IMR-90 (cell line): ENCODE results near the gene ARHGEF26. TPM values are rescaled to one million over a fixed set of nuclear protein-coding genes. Genes with fewer than 3 reads are reported as not detected.
A peak's percentile ranks its signal among the peaks of the same experiment; 100 is the strongest.

Experiments
- ATAC-seq: fragments of 200-7000 bp; cut with Tn5 transposase; 2 replicates; pipeline ENCODE4 v1.9.1; 2020; ENCODE audit warnings: low read depth, mild to moderate bottlenecking, moderate library complexity
- BruUV-seq: library from RNA; stranded (reverse); fragments of 400-500 nt; replicated peaks from 2 replicates; lab custom pipeline; 2021; lab: Mats Ljungman, UMichigan
- CTCF ChIA-PET: fragments of 300-600 bp; formaldehyde crosslinking; extraction: SDS; loops from one replicate; lab custom pipeline; 2021; ENCODE audit warnings: antibody characterized with exemption; lab: Yijun Ruan, JAX
- POLR2A ChIA-PET: fragments of 300-600 bp; sonication (Branson Sonifier 250); formaldehyde crosslinking; loops from one replicate; lab custom pipeline; 2022; ENCODE audit warnings: antibody characterized with exemption; ENCODE audit not compliant: unreplicated experiment; lab: Charles Lee
- DNase-seq: peaks from one replicate; pipeline ENCODE4 v3.0.0; 2013
- H2AFZ ChIP-seq: replicated peaks from 2 replicates; pipeline ENCODE3; 2013; ENCODE audit warnings: low read length, mild to moderate bottlenecking; ENCODE audit not compliant: poor library complexity
- H2AK5ac ChIP-seq: 2 replicates; pipeline ENCODE4 v1.6.1; 2013; ENCODE audit warnings: low read depth, low read length, inconsistent platforms
- H2AK9ac ChIP-seq: replicated peaks from 2 replicates; pipeline ENCODE3; 2013; ENCODE audit warnings: mild to moderate bottlenecking, low read depth, low read length, moderate library complexity; ENCODE audit not compliant: poor library complexity
- H2BK120ac ChIP-seq: 2 replicates; pipeline ENCODE4 v1.6.1; 2013; ENCODE audit warnings: low read depth, low read length, inconsistent platforms
- H2BK15ac ChIP-seq: 3 replicates; pipeline ENCODE4 v1.6.1; 2013; ENCODE audit warnings: low read depth, low read length, inconsistent platforms
- H2BK20ac ChIP-seq: 2 replicates; pipeline ENCODE4 v1.6.1; 2013; ENCODE audit warnings: low read depth, mild to moderate bottlenecking, inconsistent platforms, low read length, moderate library complexity
- H2BK5ac ChIP-seq: 2 replicates; pipeline ENCODE4 v1.6.1; 2013; ENCODE audit warnings: mild to moderate bottlenecking, low read depth, low read length, inconsistent platforms; ENCODE audit not compliant: poor library complexity, severe bottlenecking
- H3K14ac ChIP-seq: replicated peaks from 2 replicates; pipeline ENCODE4 v1.6.1; 2013; ENCODE audit warnings: low read depth, low read length, inconsistent platforms
- H3K18ac ChIP-seq: 2 replicates; pipeline ENCODE4 v1.6.1; 2013; ENCODE audit warnings: low read depth, low read length, control low read depth
- H3K23ac ChIP-seq: 2 replicates; pipeline ENCODE4 v1.6.1; 2013; ENCODE audit warnings: low read depth, low read length, inconsistent platforms
- H3K27ac ChIP-seq: 2 replicates; pipeline ENCODE4 v1.5.1; 2013; ENCODE audit warnings: mild to moderate bottlenecking, control low read depth, low read length; ENCODE audit not compliant: insufficient read depth
- H3K27me3 ChIP-seq: 2 replicates; pipeline ENCODE4 v1.6.1; 2013; ENCODE audit warnings: low read length; ENCODE audit not compliant: control insufficient read depth, insufficient read depth
- H3K36me3 ChIP-seq: 2 replicates; pipeline ENCODE4 v1.6.1; 2013; ENCODE audit warnings: low read length, mixed read lengths; ENCODE audit not compliant: control insufficient read depth, insufficient read depth
- H3K4ac ChIP-seq: 2 replicates; pipeline ENCODE4 v1.6.1; 2013; ENCODE audit warnings: low read depth, low read length, inconsistent platforms
- H3K4me1 ChIP-seq: 2 replicates; pipeline ENCODE4 v1.6.1; 2013; ENCODE audit warnings: low read length, mixed read lengths; ENCODE audit not compliant: control insufficient read depth, insufficient read depth
- H3K4me2 ChIP-seq: 2 replicates; pipeline ENCODE4 v1.6.1; 2013; ENCODE audit warnings: low read depth, mild to moderate bottlenecking, control low read depth, low read length, moderate library complexity
- H3K4me3 ChIP-seq: 2 replicates; pipeline ENCODE4 v1.5.1; 2013; ENCODE audit warnings: low read depth, mild to moderate bottlenecking, control low read depth, low read length, moderate library complexity; ENCODE audit not compliant: insufficient read depth
- H3K56ac ChIP-seq: 2 replicates; pipeline ENCODE4 v1.6.1; 2013; ENCODE audit warnings: low read length, inconsistent platforms; ENCODE audit not compliant: insufficient read depth; ENCODE audit errors: extremely low read depth
- H3K79me1 ChIP-seq, 2 experiments: 2 replicates each; pipeline ENCODE4 v1.6.1; 2013; ENCODE audit warnings: low read length in 2 of 2, inconsistent platforms in 1 of 2, low read depth in 1 of 2
- H3K9ac ChIP-seq: 2 replicates; pipeline ENCODE4 v1.6.1; 2013; ENCODE audit warnings: low read depth, low read length, control low read depth
- H3K9me1 ChIP-seq: 2 replicates; pipeline ENCODE4 v1.6.1; 2013; ENCODE audit warnings: low read length, inconsistent platforms; ENCODE audit not compliant: insufficient read depth
- H3K9me3 ChIP-seq: 2 replicates; pipeline ENCODE4 v1.6.1; 2013; ENCODE audit warnings: low read length; ENCODE audit not compliant: control insufficient read depth, insufficient read depth
- H4K20me1 ChIP-seq: 2 replicates; pipeline ENCODE4 v1.6.1; 2013; ENCODE audit warnings: low read length, inconsistent platforms; ENCODE audit not compliant: insufficient read depth
- H4K5ac ChIP-seq: 2 replicates; pipeline ENCODE4 v1.6.1; 2013; ENCODE audit warnings: mild to moderate bottlenecking, low read depth, low read length, control low read depth
- H4K8ac ChIP-seq, 2 experiments: 2 replicates each; pipeline ENCODE4 v1.6.1; 2013; ENCODE audit warnings: low read depth in 2 of 2, low read length in 2 of 2, control low read depth in 1 of 2, inconsistent platforms in 1 of 2
- H4K91ac ChIP-seq: 2 replicates; pipeline ENCODE4 v1.6.1; 2013; ENCODE audit warnings: low read depth, low read length, inconsistent platforms; ENCODE audit not compliant: insufficient read depth
- BHLHE40 ChIP-seq: fragments of 150-350 bp; IDR thresholded peaks from 2 replicates; pipeline ENCODE4 v1.6.1; 2016; ENCODE audit warnings: mild to moderate bottlenecking, low read depth, low read length
- CEBPB ChIP-seq: IDR thresholded peaks from 2 replicates; pipeline ENCODE4 v1.6.1; 2012; ENCODE audit warnings: low read depth, low read length, improper control_type of control experiment
- CHD1 ChIP-seq: IDR thresholded peaks from 2 replicates; pipeline ENCODE4 v1.6.1; 2012; ENCODE audit warnings: low read depth, low read length, improper control_type of control experiment
- CTCF ChIP-seq: conservative IDR thresholded peaks from 2 replicates; pipeline ENCODE4 v1.5.1; 2012; ENCODE audit warnings: mild to moderate bottlenecking, low read depth, low read length, improper control_type of control experiment
- ELK1 ChIP-seq: fragments of 150-350 bp; IDR thresholded peaks from 2 replicates; pipeline ENCODE4 v1.6.1; 2016; ENCODE audit warnings: low read depth, mild to moderate bottlenecking, low read length, moderate library complexity, borderline replicate concordance
- FOS ChIP-seq: fragments of 150-350 bp; IDR thresholded peaks from 2 replicates; pipeline ENCODE4 v1.6.1; 2016; ENCODE audit warnings: low read depth, low read length
- MAFK ChIP-seq: IDR thresholded peaks from 2 replicates; pipeline ENCODE4 v1.6.1; 2012; ENCODE audit warnings: low read depth, low read length, improper control_type of control experiment
- MAZ ChIP-seq: IDR thresholded peaks from 2 replicates; pipeline ENCODE4 v1.6.1; 2012; ENCODE audit warnings: low read depth, mild to moderate bottlenecking, low read length, improper control_type of control experiment, moderate library complexity, borderline replicate concordance
- MXI1 ChIP-seq: IDR thresholded peaks from 2 replicates; pipeline ENCODE4 v1.6.1; 2012; ENCODE audit warnings: low read depth, mild to moderate bottlenecking, low read length, moderate library complexity, borderline replicate concordance
- NFE2L2 ChIP-seq: fragments of 150-350 bp; IDR thresholded peaks from 2 replicates; pipeline ENCODE4 v1.6.1; 2016; ENCODE audit warnings: low read depth, mild to moderate bottlenecking, low read length
- POLR2A ChIP-seq: IDR thresholded peaks from 2 replicates; pipeline ENCODE4 v1.6.1; 2012; ENCODE audit warnings: mild to moderate bottlenecking, low read depth, low read length
- RAD21 ChIP-seq: IDR thresholded peaks from 2 replicates; pipeline ENCODE4 v1.6.1; 2012; ENCODE audit warnings: low read length, improper control_type of control experiment
- RCOR1 ChIP-seq: IDR thresholded peaks from 2 replicates; pipeline ENCODE4 v1.6.1; 2012; ENCODE audit warnings: mild to moderate bottlenecking, low read length, improper control_type of control experiment; ENCODE audit not compliant: insufficient replicate concordance
- RFX5 ChIP-seq: IDR thresholded peaks from 2 replicates; pipeline ENCODE4 v1.8.0; 2012; ENCODE audit warnings: low read depth, mild to moderate bottlenecking, low read length, moderate library complexity
- SMC3 ChIP-seq: fragments of 150-350 bp; IDR thresholded peaks from 2 replicates; pipeline ENCODE4 v1.6.1; 2016; ENCODE audit warnings: low read depth, mild to moderate bottlenecking, antibody characterized with exemption, low read length, moderate library complexity
- WGBS, 2 experiments: methylation state at CpG; one replicate each; pipeline versions ENCODE4 v1.1.5 to v1.1.7; 2013; ENCODE audit warnings: missing lambda C conversion rate in 2 of 2; ENCODE audit not compliant: insufficient read length in 1 of 2; ENCODE audit errors: extremely low coverage in 2 of 2; 5-methylcytosine and 5-hydroxymethylcytosine counted together
- dilution Hi-C: fragments of 300-500 bp; cut with HindIII; formaldehyde crosslinking; loops from one replicate; pipeline ENCODE4 v1.14.3; 2018; ENCODE audit warnings: low sequenced_read_pairs; ENCODE audit not compliant: unreplicated experiment
- in situ Hi-C: fragments of 300-500 bp; cut with MboI; formaldehyde crosslinking; loops from 3 replicates; pipeline ENCODE4 v1.14.3; 2019; ENCODE audit warnings: low sequenced_read_pairs, inconsistent platforms, mixed read lengths
- intact Hi-C: fragments of 100-400 bp; cut with micrococcal nuclease; formaldehyde crosslinking; loops from 2 replicates; pipeline ENCODE4 v1.10.0; 2022
- polyA plus RNA-seq, 3 experiments: library from polyadenylated mRNA; depleted of rRNA; stranded (reverse); fragments of >200 nt; gene quantifications; 2 replicates each; pipeline ENCODE4 v1.2.3, GENCODE V29; 2012; ENCODE audit warnings: low replicate concordance in 1 of 3
- total RNA-seq: library from RNA; depleted of rRNA; stranded (reverse); fragments of >200 nt; gene quantifications from 2 replicates; pipeline ENCODE4 v1.2.3, GENCODE V29; 2012
- TF ChIP-seq, protein P1 (sequence below): fragments of 150-350 bp; IDR thresholded peaks from 2 replicates; pipeline ENCODE4 v1.6.1; 2017; ENCODE audit warnings: mild to moderate bottlenecking, antibody characterized with exemption, low read length, low read depth

Gene ARHGEF26
- total and polyA plus RNA-seq, 2 of the 4 experiments (the other 2 are of a cell fraction): 2.0 to 2.3 TPM

DNA sequence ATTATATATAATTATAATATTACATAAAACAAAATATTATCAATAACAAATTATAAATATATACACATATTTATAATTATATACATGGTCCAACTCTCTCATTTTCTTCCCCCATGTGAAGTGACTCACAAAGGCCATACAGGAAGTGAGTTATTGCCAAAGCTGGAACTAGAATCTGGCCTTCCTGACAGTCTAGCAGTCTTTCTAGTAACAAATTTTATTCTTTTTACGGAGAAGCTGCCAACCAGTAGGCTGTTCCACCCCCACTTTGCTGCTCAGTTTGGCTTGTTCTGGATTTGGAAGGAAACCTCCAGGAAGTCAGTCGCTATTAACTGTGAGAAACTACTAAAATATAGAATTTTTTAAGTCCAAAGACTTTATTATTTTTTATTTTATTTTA is 123.5 kb downstream of the ARHGEF26 start:
- Histone ChIP-seq H4K91ac (no peak overlapping the region), H3K4ac (no peak overlapping the region), H3K56ac (no peak overlapping the region), H3K4me2 (no peak overlapping the region), H3K18ac (no peak overlapping the region), H4K20me1 (no peaks in the 10 kb centered on the region), H3K36me3 (no peaks in the 10 kb centered on the region), H2BK120ac (no peak overlapping the region), H3K9ac (no peak overlapping the region), H2AK5ac (no peak overlapping the region), H4K5ac (no peak overlapping the region), H3K14ac (no peak overlapping the region), H3K27ac (no peak overlapping the region), H2BK5ac (no peak overlapping the region), H3K79me1 (no peaks in the 10 kb centered on the region), H4K8ac (no peak overlapping the region), H2BK15ac (no peak overlapping the region), H3K23ac (no peak overlapping the region), H2AK9ac (no peak overlapping the region), H2BK20ac (no peak overlapping the region), H3K27me3 (no peaks in the 10 kb centered on the region), H3K4me3 (no peak overlapping the region), H3K4me1 (peaks cover 3% of the 10 kb centered on the region; the same call in 1 of the 2 replicates), H3K9me1 (peaks cover 6% of the 10 kb centered on the region; the same call in 1 of the 2 replicates), H2AFZ (no peak overlapping the region), H3K9me3 (no peaks in the 10 kb centered on the region)
- ATAC-seq (no peak; the same call in 1 of the 2 replicates), DNase-seq (peak; percentile 61)
- WGBS, 2 experiments: no CpG with 5 or more reads among the region's 2 CpGs
- ChIA-PET CTCF (interaction anchor here (1.3 kb wide), 1 partner anchor 9 kb away, joined by 4 read pairs; no protein-coding TSS in a partner anchor), POLR2A (no interaction called here)
- in situ Hi-C loops: loop anchor here (25.0 kb wide), 1 partner anchor 1232 kb away; no protein-coding TSS in a partner anchor
- TF ChIP-seq CEBPB (no peak), NFE2L2 (no peak), RCOR1 (no peak), MAZ (no peak), MAFK (no peak), ELK1 (no peak), CHD1 (no peak), MXI1 (no peak), BHLHE40 (no peak), RFX5 (no peak), RAD21 (no peak), FOS (no peak), CTCF (no peak), SMC3 (no peak), POLR2A (no peak)
- TF ChIP-seq, protein P1, sequence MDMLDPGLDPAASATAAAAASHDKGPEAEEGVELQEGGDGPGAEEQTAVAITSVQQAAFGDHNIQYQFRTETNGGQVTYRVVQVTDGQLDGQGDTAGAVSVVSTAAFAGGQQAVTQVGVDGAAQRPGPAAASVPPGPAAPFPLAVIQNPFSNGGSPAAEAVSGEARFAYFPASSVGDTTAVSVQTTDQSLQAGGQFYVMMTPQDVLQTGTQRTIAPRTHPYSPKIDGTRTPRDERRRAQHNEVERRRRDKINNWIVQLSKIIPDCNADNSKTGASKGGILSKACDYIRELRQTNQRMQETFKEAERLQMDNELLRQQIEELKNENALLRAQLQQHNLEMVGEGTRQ: no peak
- BruUV-seq: no TSS peak
- dilution Hi-C loops: no loop called here
- intact Hi-C loops: no loop called here
